ENCODE data around the gene FNDC4.

- TF ChIP-seq, protein P1, sequence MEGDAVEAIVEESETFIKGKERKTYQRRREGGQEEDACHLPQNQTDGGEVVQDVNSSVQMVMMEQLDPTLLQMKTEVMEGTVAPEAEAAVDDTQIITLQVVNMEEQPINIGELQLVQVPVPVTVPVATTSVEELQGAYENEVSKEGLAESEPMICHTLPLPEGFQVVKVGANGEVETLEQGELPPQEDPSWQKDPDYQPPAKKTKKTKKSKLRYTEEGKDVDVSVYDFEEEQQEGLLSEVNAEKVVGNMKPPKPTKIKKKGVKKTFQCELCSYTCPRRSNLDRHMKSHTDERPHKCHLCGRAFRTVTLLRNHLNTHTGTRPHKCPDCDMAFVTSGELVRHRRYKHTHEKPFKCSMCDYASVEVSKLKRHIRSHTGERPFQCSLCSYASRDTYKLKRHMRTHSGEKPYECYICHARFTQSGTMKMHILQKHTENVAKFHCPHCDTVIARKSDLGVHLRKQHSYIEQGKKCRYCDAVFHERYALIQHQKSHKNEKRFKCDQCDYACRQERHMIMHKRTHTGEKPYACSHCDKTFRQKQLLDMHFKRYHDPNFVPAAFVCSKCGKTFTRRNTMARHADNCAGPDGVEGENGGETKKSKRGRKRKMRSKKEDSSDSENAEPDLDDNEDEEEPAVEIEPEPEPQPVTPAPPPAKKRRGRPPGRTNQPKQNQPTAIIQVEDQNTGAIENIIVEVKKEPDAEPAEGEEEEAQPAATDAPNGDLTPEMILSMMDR (conservative IDR thresholded peaks at IDR 0.05; ENCODE audit: low read length) = no peak
- TF ChIP-seq EZH2phosphoT487 (IDR thresholded peaks at IDR 0.05; ENCODE audit: borderline replicate concordance, low read depth, low read length) = no peak
Observed at GRCh38 chr2:27522400-27522945, 27.5 kb upstream of the FNDC4 start.

Data from OCI-LY7 (cell line).